ENCODE results near the gene CCDC144A. TPM values are rescaled to one million over a fixed set of nuclear protein-coding genes. Genes with fewer than 3 reads are reported as not detected.
"Not testable (repeated sequence)": the region's sequence is repeated elsewhere in the genome, so short reads cannot be mapped to it uniquely, and the experiment has no call there.

Gene CCDC144A
- total RNA-seq, 2 experiments from 2014 or later, result 5.3 to 5.8 TPM

DNA sequence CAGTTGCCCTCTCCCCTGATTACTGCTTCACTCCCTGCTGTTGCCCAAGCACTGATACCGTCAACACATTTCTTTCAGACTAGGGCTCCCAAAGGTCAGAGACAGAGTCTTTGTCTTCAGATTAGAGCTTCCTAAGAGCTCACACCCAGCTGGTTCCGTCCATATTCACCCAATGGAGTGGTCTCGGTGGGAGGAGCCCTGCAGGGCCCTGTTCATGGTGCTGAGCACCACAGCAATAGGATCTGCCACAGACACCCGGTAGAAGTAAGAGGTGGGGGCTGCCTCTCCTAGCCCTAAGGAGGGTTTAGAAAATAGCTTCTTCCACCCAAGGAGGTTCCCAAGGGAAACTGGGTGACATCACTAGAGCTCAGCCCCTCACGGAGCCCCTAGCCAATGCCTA lies 128.3 kb downstream of the CCDC144A start:
- Mint-ChIP-seq H3K36me3 (ENCODE audit: low read depth) (no peaks in the 10 kb centered on the region), H3K9me3 (no peaks in the 10 kb centered on the region), H3K4me1 (no peaks in the 10 kb centered on the region), H3K4me3 (no peak overlapping the region), H3K27me3 (no peaks in the 10 kb centered on the region), H3K27ac (no peak overlapping the region)
- CTCF ChIA-PET, result no interaction called here
- POLR2A ChIA-PET, result no interaction called here
- no peak for DNase-seq

DNA sequence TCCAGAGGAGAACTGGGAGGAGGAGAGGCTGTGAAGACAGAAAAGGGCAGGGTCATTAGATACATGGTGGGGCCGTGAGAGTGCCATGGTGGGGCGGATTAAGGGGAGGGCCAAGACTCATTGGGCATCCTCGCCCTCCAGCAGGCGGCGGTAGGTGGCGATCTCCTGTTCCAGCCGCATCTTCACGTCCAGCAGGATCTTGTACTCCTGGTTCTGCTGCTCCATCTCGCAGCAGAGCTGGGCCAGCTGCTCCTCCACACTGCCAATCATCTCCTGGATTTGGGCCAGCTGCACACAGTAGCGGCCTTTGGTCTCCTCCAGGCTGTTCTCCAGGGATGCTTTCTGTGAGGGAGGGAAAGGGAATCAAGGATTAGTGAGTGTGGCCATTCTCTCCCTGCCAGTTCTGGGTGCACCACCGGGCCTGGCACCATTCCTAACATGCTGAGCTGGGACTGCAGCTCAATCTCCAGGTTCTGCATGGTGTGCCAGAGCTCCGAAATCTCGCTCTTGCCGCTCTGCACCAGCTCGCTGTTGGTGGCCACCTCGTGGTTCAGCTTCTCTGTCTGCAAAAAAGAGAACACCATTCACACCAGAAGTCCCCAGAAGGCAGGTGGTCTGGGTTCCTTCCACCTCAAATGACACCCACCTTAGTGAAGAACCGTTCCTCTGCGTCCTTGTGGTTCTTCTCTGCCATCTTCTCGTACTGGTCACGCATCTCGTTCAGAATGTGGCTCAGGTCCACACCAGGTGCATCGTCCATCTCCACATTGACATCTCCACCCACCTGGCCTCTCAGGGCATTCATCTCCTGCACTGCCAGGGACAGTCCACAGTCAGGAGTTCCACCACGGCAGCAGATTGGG lies 129.0 kb downstream of the CCDC144A start:
- CTCF ChIA-PET, result no interaction called here
- no peaks in the 10 kb centered on the region for H3K9me3 Mint-ChIP-seq
- H3K27ac Mint-ChIP-seq, result no peak overlapping the region
- H3K4me3 Mint-ChIP-seq, result no peak overlapping the region
- POLR2A ChIA-PET, result no interaction called here
- no peaks in the 10 kb centered on the region for H3K4me1 Mint-ChIP-seq
- H3K36me3 Mint-ChIP-seq (ENCODE audit: low read depth), result no peaks in the 10 kb centered on the region
- H3K27me3 Mint-ChIP-seq, result no peaks in the 10 kb centered on the region
- no peak for DNase-seq

DNA sequence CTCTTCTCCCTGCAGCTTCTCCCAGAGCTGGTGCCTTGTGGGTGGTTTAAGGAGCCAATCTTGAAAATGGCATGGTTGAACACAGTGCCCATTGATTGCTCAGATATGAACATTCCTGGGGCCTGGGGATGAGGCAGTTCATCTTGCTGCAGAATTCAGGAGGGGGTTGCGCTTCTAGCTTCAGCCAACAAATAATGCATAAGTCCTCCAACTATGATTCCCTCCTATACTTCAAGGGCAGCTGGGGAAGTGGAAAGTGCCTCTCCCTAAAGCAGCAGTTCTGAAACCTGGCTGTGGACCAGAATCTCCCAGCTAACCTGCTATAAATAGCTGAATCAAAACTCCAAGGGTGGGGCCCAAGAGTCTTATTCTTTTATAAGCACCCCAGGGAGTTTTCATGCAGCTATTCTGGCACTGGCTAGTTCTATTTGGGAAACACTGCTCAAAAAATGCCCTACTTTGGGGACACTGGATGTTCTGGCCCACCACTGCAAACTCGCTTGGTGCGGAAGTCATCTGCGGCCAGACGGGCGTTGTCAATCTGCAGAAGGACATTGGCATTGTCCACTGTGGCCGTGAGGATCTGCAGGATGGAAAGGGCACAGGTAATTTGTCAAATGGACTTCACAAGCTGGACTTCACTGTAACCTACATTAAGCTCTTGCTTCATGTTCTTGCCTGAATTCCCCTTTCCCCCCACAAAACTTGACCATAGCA lies 130.3 kb downstream of the CCDC144A start:
- no peaks in the 10 kb centered on the region for H3K36me3 Mint-ChIP-seq (ENCODE audit: low read depth)
- ChIA-PET CTCF (no interaction called here), POLR2A (no interaction called here)
- no peak overlapping the region for H3K4me3 Mint-ChIP-seq
- H3K9me3 Mint-ChIP-seq, result no peaks in the 10 kb centered on the region
- no peak for DNase-seq
- H3K27ac Mint-ChIP-seq, result no peak overlapping the region
- no peaks in the 10 kb centered on the region for H3K27me3 Mint-ChIP-seq
- no peaks in the 10 kb centered on the region for H3K4me1 Mint-ChIP-seq

DNA sequence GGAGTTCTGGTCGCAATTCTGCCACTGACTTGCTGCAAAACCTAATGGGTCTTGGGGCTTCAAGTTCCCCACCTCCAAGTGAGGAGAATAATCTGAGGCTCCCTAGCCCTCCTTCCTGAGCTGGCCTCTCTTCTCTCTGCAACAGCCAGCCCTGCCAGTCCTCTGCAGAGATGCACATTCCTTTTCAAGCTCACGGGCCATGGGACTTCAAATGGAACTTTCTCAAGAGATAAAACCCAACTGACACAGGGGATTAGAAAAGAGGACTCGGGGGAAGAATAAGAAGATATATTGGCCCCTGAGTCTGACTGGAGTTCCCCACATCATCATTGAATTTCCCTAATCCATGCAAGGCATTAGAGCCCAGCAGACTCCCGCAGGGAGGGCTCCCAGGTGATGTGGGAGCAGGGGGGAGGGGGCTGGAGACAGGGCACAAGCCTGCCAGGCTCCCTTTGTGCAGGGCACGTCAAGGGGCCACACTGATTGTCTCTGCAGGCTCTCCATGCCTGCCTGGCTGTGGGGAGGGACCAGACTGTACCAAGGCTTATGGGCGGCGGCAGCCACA lies 131.0 kb downstream of the CCDC144A start:
- ChIA-PET CTCF (no interaction called here), POLR2A (no interaction called here)
- Mint-ChIP-seq H3K36me3 (ENCODE audit: low read depth) (no peaks in the 10 kb centered on the region), H3K4me1 (no peaks in the 10 kb centered on the region), H3K4me3 (no peak overlapping the region), H3K27ac (no peak overlapping the region), H3K9me3 (no peaks in the 10 kb centered on the region), H3K27me3 (no peaks in the 10 kb centered on the region)
- no peak for DNase-seq

DNA sequence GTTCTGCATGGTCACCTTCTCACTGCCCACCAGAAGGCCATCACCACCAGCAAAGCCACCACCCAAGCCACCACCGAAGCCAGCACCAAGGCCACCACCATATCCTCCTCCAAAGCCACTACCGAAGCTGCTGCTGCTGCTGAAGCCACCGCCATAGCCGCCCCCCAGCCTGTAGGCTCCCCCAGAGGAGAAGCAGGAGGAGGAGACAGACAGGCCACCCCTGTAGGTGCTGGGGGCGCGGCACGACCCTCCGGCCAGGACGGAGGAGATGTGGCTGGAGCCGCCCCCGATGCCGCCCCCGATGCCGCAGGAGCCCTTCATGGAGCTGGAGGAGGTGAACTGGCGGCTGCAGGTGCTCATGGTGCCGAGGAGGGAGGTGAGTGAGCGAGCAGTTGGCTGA lies 132.1 kb downstream of the CCDC144A start:
- DNase-seq; POLR2A ChIA-PET; H3K4me1 Mint-ChIP-seq; H3K4me3 Mint-ChIP-seq; H3K36me3 Mint-ChIP-seq (ENCODE audit: low read depth); H3K27me3 Mint-ChIP-seq; CTCF ChIA-PET; H3K9me3 Mint-ChIP-seq; H3K27ac Mint-ChIP-seq: not testable (repeated sequence)

DNA sequence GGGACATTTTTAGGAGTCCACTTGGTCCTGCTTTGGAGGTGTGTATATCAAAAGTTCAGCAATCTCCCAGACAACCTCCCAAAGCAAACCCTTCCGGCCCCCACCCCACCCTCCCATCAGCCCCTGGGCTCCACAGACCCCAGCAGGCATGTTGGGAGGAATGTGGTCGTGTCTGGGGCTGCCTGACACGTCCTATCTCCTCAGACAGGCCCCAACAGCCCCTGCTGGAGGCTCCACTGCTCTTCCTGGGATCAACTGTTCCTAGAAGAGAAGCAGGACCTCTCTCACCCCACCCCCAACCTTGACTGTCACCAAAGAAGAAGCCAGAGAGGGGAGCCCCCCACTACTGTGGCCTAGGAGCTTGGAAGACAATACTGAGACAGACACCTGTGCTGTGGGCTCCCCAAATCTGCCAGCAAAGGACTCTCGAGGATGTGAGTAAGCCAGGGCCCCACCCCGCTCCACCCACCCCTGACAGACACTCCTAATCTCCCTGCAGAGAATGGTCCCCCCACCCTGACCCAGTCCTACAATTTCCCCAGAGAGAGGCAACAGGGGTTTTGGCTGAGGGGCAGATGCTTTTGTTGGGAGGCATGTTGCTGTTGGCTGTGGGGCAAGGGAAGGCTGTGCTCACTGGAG lies 133.8 kb downstream of the CCDC144A start:
- H3K27me3 Mint-ChIP-seq; POLR2A ChIA-PET; H3K4me1 Mint-ChIP-seq; DNase-seq; H3K9me3 Mint-ChIP-seq; H3K4me3 Mint-ChIP-seq; H3K27ac Mint-ChIP-seq; CTCF ChIA-PET; H3K36me3 Mint-ChIP-seq (ENCODE audit: low read depth): not testable (repeated sequence)

Other genes with a start within 250 kb of the CCDC144A start
- gene LRRC75A, start 198.0 kb upstream of the CCDC144A start, total RNA-seq, result 1 to 10 TPM; 1.2 to 1.8 TPM
- gene ZNF287, start 121.0 kb upstream of the CCDC144A start, total RNA-seq, result 1 to 10 TPM; 7.4 TPM
- gene ZNF624, start 36.4 kb upstream of the CCDC144A start, total RNA-seq, result 1 to 10 TPM; 4.4 to 5.6 TPM

Measured in activated CD4-positive, alpha-beta memory T cell treated with anti-CD3 and anti-CD28 coated beads, Interleukin-2, amount 10 ng/mL, durations not matched to agents 7 days and 5 days (primary cell).